SW480 (cell line): ENCODE data around the gene GFM1.
"Not testable (repeated sequence)": the region's sequence is repeated elsewhere in the genome, so short reads cannot be mapped to it uniquely, and the experiment has no call there.

ENCODE experiments used
- DNase-seq: peaks from one replicate; pipeline ENCODE4 v3.0.0-alpha.2; 2016; ENCODE audit warnings: low spot score

The GFM1 gene

DNA sequence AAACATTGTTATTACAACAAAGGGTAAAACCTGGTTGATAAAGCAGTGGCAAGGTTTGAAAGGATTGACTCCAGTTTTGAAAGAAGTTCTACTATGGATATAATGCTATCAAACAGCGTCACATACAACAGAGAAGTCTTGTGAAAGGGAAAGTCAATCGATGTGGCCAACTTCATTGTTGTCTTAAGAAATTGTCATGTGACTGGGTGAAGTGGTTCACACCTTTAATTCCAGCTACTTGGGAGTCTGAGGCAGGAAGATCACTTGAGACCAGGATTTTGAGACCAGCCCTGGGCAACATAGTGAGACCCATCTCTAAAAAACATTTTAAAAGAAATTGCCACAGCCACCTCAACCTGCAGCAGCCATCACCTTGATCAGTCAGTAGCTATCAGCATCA is 34.4 kb downstream of the GFM1 start:
- no peak for DNase-seq

DNA sequence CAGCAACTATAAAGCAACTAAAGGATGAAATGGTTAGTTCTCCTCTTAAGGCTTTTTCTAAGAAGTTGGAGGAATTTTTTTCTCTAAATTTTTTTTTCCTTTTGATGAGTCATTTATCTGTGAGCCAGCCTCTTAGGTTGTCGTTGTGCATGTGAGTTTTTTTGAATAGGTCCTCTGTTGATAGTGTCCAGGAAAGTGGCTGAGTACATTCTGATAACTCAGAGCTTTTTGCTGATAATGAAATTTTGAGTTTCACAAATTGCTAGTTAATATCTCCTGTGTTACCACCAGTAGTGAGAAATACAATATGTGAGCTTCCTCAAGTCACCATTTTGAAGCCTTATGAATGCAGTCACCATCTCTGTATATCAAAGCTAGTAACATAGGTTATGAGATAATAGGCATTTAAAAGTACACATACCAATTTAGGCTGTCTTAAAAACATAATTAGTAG is 35.2 kb downstream of the GFM1 start:
- DNase-seq: no peak

GRCh38 chr3:158680861-158681260 is 36.5 kb downstream of the GFM1 start:
- DNase-seq: no peak

GRCh38 chr3:158683230-158683962 is 39.1 kb downstream of the GFM1 start:
- no peak for DNase-seq

DNA sequence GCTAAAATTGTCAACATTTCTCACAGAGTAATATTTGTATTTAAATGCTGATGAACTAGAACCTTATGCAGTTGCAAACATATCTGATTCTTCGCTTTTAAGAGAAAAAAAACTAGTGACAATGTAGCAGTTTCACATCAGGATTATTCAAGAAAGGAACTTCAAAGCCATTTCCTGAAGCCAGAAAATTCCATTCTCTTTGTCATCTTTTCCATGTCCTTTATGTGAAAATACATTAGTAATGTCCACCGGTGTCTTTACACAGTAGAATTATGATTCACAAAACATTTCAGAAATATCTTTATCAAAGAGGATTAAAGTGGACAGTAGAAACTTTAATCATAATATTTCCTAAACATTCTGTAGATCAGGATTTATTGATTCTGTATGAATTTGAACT is 40.8 kb downstream of the GFM1 start:
- no peak for DNase-seq

- not testable (repeated sequence) for DNase-seq
Observed at GRCh38 chr3:158693866-158694456, 49.6 kb downstream of the GFM1 start.

GRCh38 chr3:158696618-158697017 is 52.3 kb downstream of the GFM1 start:
- no peak for DNase-seq

GRCh38 chr3:158700559-158700958 is 56.2 kb downstream of the GFM1 start:
- no peak for DNase-seq

DNA sequence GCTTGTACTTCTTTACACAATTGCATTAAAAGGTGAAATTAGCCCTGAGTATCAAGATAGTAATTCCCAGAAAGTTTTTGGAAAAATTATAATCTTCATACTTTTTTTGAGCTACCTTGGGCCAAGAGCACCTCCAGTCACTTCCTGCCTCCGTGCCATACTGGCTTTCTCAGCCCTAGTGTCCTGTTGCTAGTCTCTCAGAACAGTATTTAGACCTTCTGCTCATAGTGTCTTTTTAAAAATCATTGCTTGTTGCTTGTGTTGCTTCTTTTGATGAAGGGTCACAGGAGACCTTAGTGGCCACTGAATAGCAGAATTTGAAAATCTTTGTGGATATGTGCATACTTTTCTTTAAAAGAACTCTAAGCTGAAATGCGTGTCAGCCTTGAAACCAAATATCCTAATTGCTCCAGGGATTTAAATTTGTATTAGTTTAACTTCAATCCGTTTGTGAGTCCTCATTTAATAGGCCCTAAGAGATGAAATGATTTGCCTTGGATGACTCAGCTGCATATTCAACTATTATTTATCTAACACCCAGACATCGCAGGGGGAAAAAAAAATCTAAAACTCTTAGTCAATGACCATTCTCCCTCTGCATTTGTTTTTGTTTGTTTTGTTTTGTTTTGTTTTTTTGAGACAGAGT is 57.2 kb downstream of the GFM1 start:
- no peak for DNase-seq

- no peak for DNase-seq
Observed at GRCh38 chr3:158702815-158703481, 58.6 kb downstream of the GFM1 start.

- no peak for DNase-seq
Observed at GRCh38 chr3:158703566-158703965, 59.2 kb downstream of the GFM1 start.

DNA sequence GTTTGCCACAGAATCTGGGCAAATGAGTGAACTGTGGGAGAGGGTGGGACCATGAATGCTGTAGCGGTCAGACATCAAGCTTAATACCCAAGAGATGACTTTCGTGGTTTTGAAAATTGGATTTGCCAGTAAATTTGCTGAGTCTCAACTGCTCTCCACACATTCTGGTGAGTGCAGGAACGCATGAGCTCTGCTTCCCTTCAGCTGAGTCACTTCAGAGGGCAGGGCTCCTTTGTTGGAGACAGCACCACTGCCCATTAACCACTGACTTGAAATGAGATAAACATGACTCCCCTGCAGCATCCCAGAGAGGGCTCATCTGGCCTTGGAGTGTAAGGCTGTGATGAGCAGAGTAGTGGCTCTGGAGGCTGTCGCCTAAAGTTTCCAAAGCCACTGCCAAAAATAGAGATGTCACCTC is 65.3 kb downstream of the GFM1 start:
- DNase-seq: peak; percentile 17

DNA sequence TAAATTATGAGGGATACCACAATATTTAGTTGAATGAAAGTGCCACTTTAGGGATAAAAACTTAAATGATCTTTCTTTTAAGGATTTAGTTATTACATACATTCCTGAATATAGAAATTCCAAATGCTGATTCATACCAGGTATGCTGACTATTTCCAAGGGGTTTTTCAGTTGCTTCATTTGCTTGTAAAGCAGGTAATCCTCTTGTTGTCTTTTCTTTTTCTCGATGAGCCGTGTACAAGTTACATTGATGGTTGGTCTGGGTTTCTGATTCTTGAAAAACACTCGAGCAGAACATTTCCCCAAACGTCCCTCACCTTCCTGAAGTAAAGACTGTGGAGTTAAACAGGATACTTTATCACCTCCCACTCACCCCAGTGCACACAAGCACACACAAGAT is 66.3 kb downstream of the GFM1 start:
- no peak for DNase-seq

- DNase-seq: no peak
Observed at GRCh38 chr3:158711886-158712285, 67.6 kb downstream of the GFM1 start.

DNA sequence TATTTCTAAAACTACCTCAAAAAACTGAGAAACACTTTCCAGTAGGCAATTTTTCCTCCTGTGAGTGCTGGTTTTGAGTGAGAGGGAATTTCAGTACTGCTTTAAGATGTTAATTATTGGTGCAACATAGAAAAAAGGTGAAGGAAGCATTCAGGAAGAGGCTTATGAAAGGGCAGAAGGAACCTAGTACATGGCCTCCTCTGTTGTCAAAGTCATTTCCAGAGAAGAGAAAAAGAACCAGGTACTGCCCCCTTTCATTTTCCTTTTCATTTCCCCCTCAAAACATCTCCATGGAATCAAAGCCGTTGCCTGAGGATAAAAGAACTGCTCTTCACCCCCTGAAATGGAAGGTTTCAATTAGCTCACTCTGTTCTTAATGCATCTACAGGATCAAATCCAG is 68.1 kb downstream of the GFM1 start:
- no peak for DNase-seq

DNA sequence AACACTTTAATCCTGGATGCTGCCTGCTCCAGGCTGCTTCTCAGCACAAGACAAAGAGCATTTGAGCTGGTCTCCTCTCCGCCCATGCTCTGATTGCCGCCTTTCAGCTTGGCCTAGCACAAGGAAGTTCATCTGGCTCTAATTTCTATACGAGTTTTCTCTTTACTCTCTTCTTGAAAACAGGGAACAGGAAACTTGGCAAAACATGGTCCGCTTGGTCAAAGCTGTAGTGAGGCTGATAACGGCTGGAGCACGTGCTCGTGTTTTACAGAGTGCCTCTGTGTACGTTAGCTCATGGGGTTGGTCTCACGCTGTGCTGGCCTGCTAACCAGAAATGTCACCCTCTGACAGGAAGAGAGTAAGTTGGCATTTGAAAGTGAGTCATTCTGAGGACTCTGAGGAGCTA is 68.8 kb downstream of the GFM1 start:
- DNase-seq: no peak

- no peak for DNase-seq
Observed at GRCh38 chr3:158717576-158717975, 73.2 kb downstream of the GFM1 start.

DNA sequence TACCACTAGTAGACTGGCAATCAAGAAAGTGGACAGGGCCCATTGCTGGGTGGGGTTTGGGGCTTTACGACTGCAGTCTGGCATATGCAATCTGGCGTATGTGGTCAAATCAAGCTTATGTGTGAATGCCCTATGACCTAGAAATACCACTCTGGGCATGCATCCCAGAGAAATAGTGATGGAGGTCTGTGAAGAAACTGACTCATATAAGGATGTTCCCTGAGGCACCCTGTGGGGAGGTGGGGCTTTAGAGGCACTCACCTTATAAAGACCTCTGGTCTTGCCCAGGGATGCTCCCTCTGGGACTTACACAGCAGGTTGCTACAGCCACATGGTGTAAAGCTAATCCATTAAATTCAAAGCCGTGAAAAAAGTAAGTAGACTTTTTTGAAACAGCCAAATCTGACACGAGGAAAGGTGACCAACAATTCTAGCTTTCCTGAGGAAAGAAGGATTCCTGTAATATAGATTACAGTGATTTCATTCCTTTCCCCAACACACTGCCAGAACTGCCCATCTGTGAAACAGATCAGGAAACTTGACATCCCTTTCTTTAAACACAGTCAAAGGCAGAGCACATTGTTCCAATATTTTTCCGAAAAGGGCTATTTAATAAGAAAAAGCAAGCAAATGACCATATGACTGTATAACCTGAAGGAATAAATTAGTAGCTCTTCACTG is 74.3 kb downstream of the GFM1 start:
- DNase-seq: no peak

DNA sequence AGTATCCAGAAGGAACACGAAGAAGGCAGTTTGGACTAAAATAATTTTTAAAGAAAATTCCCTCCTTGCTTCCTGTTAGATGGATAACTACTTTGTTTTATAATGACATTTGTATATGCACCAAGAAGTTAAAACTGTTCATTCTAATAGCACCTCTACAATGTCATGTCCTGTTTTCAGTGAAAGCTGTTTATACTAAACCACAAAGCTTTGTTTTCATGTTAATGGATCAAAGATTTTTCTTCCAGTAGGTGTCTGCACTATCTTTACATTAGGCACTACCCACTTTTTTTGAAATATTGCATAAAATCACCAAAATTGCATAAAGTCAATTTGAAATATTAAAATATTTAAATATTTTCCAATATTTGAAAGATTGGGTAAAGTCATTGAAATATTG is 77.8 kb downstream of the GFM1 start:
- DNase-seq: no peak

DNA sequence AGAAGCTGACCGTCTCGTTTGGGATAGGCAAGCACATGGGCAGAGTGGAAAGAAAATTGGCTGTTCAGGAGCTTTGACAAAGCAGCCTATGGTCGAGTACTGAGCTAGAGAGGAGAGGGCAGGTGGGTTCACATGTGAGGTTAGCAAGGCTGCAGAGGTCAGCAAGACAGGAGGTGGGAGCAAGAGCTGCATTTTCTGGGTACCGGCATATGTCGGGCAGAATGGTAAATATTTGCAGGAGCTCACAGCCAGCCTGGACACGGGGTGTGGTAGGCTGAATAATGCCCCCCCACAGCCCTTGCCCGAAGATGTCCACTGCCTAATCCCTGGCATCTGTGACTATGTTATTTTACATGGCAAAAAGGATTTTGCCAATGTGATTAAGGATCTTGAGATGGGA is 79.7 kb downstream of the GFM1 start:
- DNase-seq: no peak

GRCh38 chr3:158725348-158726011 is 81.2 kb downstream of the GFM1 start:
- DNase-seq: peak; percentile 58
